ENCODE measurements around the gene ARL13B.

ARL13B gene

GRCh38 chr3:94099311-94099710 is 119.4 kb downstream of the ARL13B start:
- no peak for DNase-seq (ENCODE audit: low read depth in 2 of 2)

DNA sequence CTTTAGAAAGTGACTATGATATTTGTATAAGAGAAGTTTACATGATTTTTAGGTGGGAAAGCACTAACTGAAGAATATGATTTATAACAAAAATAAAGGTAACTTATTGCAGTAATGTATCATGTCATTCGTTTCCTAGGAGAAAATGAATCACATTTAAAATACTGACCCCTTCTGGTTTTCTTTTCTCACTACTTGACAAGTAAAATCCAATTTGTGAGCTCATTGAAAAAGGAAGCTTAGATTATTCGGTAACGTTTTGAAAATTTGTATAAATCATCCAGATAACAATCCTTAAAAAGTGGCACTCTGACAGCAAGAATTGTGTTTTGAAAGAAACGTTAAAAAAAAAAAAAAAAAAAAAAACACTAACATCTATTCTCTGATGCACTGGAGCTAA is 121.9 kb downstream of the ARL13B start:
- no peak for DNase-seq (ENCODE audit: low read depth in 2 of 2)

All from stimulated activated CD4-positive, alpha-beta T cell treated with anti-CD3 and anti-CD28 coated beads, Interleukin-1b, Interleukin-23, amount 100 ng/mL, for 1 hour (primary cell).